ENCODE results near the gene LPO.

LPO gene

DNA sequence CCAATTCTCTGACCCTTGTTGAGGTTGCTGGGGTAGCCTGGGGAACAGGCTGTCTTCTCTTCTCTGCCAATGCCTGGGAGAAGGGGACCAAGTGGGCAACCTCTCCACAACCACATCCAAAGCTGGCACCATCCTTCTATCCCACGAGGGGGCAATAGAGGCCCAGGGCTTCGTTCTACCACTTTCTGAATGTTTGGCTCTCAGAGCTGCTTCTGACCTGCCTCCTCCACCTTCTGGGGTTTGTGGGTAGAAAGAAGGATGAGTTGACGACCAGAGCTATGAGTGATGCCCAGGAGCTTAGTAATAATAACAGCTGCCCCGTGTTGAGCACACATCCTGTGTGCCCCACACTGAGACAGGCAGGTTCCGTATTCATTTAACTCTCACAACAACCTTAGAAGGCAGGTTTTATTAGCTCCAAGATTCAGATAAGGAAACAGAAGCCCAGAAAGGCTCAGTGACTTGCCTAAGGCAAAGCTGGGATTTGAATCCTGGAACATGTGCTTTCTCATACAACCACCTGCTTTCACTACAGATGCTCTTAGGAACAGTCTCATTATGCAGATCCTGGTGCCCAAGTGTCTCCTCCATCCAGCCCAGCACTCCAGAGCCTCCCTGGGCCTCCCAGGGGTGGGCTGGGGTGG lies 79.2 kb downstream of the LPO start:
- DNase-seq (ENCODE audit: low spot score), result peak; percentile 58

DNA sequence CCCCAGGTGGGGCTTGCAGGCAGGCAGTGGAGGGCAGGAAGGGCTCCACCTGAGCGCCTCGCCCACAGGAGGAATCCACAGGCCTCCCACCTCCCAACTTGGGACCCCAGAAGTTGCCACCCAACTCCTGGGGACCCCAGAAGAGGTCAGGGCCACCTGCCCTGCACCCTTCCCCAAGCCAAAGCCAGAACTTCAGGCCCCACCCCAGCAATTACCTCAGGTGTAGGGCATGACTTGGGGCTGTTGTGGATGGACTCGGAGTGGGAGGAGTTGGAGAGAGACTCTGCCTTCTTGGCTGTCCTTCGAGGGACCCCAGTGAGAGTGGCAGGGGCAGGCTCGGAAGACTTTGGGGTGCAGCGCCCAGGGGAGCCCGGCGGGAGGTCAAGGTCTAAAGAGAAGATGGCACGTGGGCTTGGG lies 79.7 kb downstream of the LPO start:
- peak; percentile 46 for DNase-seq (ENCODE audit: low spot score)
